ENCODE data around the gene GPC6.

The GPC6 gene

DNA sequence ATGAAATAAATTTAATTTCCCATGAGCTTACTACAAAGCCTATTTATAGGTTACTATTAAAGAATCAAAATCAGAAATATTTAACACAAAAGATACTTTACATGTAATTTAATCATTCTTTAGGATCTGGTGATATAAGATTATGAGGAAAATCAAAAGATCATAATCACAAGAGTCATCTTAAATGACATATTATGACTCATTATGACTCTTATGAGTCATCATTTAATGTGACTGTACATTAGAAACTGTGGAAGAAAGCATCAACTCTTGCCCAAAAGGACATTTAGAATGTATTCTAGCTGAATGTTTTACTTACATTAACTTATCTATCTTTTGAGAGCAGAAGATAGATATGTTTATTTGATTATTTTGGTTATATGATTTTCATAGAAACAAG lies 794.2 kb downstream of the GPC6 start:
- Histone ChIP-seq H3K27ac (ENCODE audit: low read length) (no peak overlapping the region), H3K9ac (ENCODE audit: low read length in 2 of 2) (no peak overlapping the region), H3K4me3 (ENCODE audit: low read length in 2 of 2) (no peak overlapping the region), H3K27me3 (ENCODE audit: control insufficient read depth in 1 of 2, insufficient read depth in 2 of 2, low read length in 2 of 2) (no peaks in the 10 kb centered on the region), H3K9me3 (ENCODE audit: control insufficient read depth in 2 of 2, low read length in 2 of 2) (no peaks in the 10 kb centered on the region), H3K36me3 (ENCODE audit: control insufficient read depth in 2 of 2, insufficient read depth in 2 of 2, low read length in 2 of 2) (no peaks in the 10 kb centered on the region), H3K4me1 (ENCODE audit: control insufficient read depth, insufficient read depth, low read length) (no peaks in the 10 kb centered on the region)

DNA sequence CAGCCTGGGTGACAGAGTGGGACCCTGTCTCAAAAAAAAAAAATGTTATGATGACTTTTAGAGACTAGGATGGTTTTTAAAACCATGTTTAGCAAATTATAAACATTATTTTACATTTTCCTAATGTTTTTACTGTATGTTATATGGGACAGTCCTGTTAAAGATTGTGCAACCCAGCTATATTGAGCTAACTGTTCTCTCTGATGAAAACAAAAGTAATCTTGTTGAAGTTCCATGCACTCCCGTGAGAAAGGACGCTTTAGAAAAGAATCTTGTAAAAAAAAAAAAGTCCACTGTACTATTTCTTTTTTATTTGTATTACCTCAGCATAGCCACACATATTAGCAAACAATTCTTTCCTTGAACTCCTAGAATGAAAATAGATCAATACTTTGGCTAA lies 801.6 kb downstream of the GPC6 start:
- Histone ChIP-seq H3K4me3 (ENCODE audit: low read length in 2 of 2) (no peak overlapping the region), H3K4me1 (ENCODE audit: control insufficient read depth, insufficient read depth, low read length) (no peaks in the 10 kb centered on the region), H3K36me3 (ENCODE audit: control insufficient read depth in 2 of 2, insufficient read depth in 2 of 2, low read length in 2 of 2) (no peaks in the 10 kb centered on the region), H3K27ac (ENCODE audit: low read length) (no peak overlapping the region), H3K27me3 (ENCODE audit: control insufficient read depth in 1 of 2, insufficient read depth in 2 of 2, low read length in 2 of 2) (no peaks in the 10 kb centered on the region), H3K9ac (ENCODE audit: low read length in 2 of 2) (no peak overlapping the region), H3K9me3 (ENCODE audit: control insufficient read depth in 2 of 2, low read length in 2 of 2) (no peaks in the 10 kb centered on the region)

DNA sequence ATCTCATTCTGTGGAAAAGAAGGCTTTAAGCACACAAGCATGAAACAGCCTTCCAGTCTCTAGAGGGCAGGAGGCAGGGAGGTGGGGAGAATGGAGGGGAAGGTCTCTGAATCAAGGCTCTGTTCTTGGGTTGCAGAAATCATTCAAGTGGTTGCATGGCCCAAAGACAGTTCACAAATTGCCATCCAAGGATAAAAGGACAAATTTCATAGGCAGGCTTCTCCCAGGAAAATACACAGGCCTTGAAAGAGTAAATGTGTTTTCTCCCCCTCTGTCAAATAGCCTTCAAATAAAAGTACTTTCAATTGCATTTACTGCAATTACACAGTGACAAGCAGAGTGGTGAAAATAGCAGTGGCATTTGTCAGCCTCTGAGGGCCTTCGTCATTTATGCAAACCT lies 802.0 kb downstream of the GPC6 start:
- no peak overlapping the region for H3K9ac ChIP-seq (ENCODE audit: low read length in 2 of 2)

DNA sequence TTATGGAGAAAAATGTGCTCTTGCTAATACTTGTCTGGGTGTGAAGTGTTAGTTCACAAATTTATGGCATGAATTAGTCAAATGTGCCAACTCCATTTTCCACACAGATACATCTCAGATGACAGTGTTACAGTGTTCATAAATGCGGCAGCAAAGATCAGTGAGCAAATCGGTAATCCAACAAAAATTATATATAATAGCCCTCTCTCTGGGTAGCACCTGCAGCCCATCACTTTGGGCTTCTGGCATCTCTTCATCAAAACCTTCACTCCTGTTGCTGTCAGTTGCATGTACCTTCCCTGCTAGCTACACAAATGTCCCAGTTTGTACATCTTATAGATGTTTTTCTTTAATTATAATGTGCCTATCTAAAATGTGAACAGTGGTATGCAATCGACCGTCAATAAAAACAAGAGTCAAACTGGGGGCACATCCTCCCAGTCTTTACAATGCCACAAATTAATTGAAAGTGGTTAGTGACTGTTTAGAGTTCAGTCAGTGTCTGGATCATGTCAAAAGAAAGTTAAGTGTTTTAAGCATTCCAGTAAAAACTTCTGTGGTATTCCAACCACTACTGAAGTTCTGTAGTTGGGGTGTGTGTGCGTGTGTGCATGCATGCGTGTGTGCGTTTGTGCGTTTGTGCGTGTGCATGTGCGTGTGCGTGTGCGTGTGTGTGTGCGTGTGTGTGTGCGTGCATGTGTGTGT lies 804.0 kb downstream of the GPC6 start:
- H3K27me3 ChIP-seq (ENCODE audit: control insufficient read depth in 1 of 2, insufficient read depth in 2 of 2, low read length in 2 of 2), result no peaks in the 10 kb centered on the region
- H3K36me3 ChIP-seq (ENCODE audit: control insufficient read depth in 2 of 2, insufficient read depth in 2 of 2, low read length in 2 of 2), result no peaks in the 10 kb centered on the region
- H3K4me1 ChIP-seq (ENCODE audit: control insufficient read depth, insufficient read depth, low read length), result no peaks in the 10 kb centered on the region
- no peak overlapping the region for H3K9ac ChIP-seq (ENCODE audit: low read length in 2 of 2)
- H3K9me3 ChIP-seq (ENCODE audit: control insufficient read depth in 2 of 2, low read length in 2 of 2), result no peaks in the 10 kb centered on the region
- H3K4me3 ChIP-seq (ENCODE audit: low read length in 2 of 2), result no peak overlapping the region
- no peak overlapping the region for H3K27ac ChIP-seq (ENCODE audit: low read length)

More for the DNA sequence above, 802.0 kb downstream of the GPC6 start:
- no peaks in the 10 kb centered on the region for H3K4me1 ChIP-seq (ENCODE audit: control insufficient read depth, insufficient read depth, low read length)
- H3K4me3 ChIP-seq (ENCODE audit: low read length in 2 of 2), result no peak overlapping the region
- H3K27me3 ChIP-seq (ENCODE audit: control insufficient read depth in 1 of 2, insufficient read depth in 2 of 2, low read length in 2 of 2), result no peaks in the 10 kb centered on the region
- no peaks in the 10 kb centered on the region for H3K36me3 ChIP-seq (ENCODE audit: control insufficient read depth in 2 of 2, insufficient read depth in 2 of 2, low read length in 2 of 2)
- no peaks in the 10 kb centered on the region for H3K9me3 ChIP-seq (ENCODE audit: control insufficient read depth in 2 of 2, low read length in 2 of 2)
- no peak overlapping the region for H3K27ac ChIP-seq (ENCODE audit: low read length)

DNA sequence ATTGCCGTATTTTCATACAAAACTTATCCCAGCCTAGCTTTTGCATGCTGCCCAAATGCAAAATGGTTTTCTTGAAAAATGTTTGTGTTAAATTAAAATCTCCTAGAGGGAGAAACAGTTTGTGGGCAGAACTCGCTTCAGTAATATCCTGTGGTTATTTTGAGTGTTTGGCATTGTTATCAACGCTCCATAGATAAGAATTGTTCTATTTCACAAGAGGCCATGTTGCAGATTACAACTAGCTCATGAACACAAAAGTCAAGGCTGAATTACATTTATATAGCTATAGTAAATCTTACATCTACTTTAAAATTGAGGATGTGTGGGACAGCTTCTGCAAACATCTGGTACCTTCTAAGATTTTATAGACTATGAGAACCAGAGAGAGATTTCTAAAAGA lies 805.0 kb downstream of the GPC6 start:
- Histone ChIP-seq H3K4me1 (ENCODE audit: control insufficient read depth, insufficient read depth, low read length) (no peaks in the 10 kb centered on the region), H3K27me3 (ENCODE audit: control insufficient read depth in 1 of 2, insufficient read depth in 2 of 2, low read length in 2 of 2) (no peaks in the 10 kb centered on the region), H3K9ac (ENCODE audit: low read length in 2 of 2) (no peak overlapping the region), H3K9me3 (ENCODE audit: control insufficient read depth in 2 of 2, low read length in 2 of 2) (no peaks in the 10 kb centered on the region), H3K4me3 (ENCODE audit: low read length in 2 of 2) (no peak overlapping the region), H3K27ac (ENCODE audit: low read length) (no peak overlapping the region), H3K36me3 (ENCODE audit: control insufficient read depth in 2 of 2, insufficient read depth in 2 of 2, low read length in 2 of 2) (no peaks in the 10 kb centered on the region)

DNA sequence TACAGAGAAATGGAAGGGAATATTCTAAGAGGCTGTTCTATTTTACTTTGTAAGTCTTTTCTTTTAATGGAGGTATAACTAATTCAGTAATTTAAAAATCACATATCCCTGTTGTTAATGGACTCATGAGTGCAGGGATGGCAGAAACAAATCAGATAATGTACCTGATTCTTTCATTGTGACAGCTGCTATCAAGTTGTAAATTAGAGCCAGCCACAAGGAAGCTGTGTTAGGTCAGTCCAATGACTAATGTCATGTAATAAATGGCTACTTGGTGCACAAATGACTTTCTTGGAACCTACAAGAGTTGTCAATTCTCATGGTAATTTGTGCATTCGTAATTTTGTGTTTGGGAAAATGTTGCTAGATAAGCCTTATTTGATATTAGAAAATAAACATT lies 806.5 kb downstream of the GPC6 start:
- Histone ChIP-seq H3K4me3 (ENCODE audit: low read length in 2 of 2) (no peak overlapping the region), H3K9ac (ENCODE audit: low read length in 2 of 2) (no peak overlapping the region), H3K36me3 (ENCODE audit: control insufficient read depth in 2 of 2, insufficient read depth in 2 of 2, low read length in 2 of 2) (no peaks in the 10 kb centered on the region), H3K27ac (ENCODE audit: low read length) (no peak overlapping the region), H3K4me1 (ENCODE audit: control insufficient read depth, insufficient read depth, low read length) (no peaks in the 10 kb centered on the region), H3K27me3 (ENCODE audit: control insufficient read depth in 1 of 2, insufficient read depth in 2 of 2, low read length in 2 of 2) (no peaks in the 10 kb centered on the region), H3K9me3 (ENCODE audit: control insufficient read depth in 2 of 2, low read length in 2 of 2) (no peaks in the 10 kb centered on the region)

DNA sequence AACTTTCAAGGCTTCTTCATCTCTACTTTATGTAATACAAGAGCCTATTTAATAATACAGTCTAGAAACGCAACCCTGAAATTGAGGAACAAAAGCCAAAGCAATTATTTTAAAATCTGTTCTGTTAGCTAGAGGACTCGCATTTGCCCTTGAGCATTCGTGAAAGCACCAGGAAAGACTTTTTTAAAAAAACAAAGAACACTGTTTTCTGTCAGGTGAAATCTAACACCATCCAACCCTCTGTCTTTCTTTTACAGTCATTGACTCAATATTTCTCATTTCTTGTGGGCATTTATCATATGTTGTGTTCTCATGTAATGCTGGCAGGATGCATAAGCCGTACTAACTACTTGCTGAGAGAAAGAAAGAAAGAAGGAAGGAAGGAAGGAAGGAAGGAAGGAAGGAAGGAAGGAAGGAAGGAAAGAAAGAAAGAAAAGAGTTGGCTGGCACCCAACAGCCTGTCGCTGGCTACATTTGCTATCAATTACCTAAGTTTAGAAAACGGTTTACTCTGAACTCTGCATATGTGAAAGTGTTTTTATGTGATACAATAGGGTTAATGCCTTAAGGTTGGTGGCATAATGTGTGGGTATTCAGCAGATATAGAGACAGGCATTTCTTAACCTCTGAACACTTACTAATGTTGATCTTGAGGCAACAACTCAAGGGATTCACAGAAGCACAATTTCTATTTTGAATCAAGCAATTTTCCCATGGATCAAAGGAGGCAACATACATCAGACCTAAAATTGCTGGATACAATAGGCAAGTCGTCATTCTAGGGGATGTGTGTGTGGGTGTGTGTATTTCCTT lies 807.4 kb downstream of the GPC6 start:
- no peak overlapping the region for H3K9ac ChIP-seq (ENCODE audit: low read length in 2 of 2)
- H3K36me3 ChIP-seq (ENCODE audit: control insufficient read depth in 2 of 2, insufficient read depth in 2 of 2, low read length in 2 of 2), result no peaks in the 10 kb centered on the region
- no peaks in the 10 kb centered on the region for H3K9me3 ChIP-seq (ENCODE audit: control insufficient read depth in 2 of 2, low read length in 2 of 2)
- no peaks in the 10 kb centered on the region for H3K4me1 ChIP-seq (ENCODE audit: control insufficient read depth, insufficient read depth, low read length)
- no peak overlapping the region for H3K27ac ChIP-seq (ENCODE audit: low read length)
- no peaks in the 10 kb centered on the region for H3K27me3 ChIP-seq (ENCODE audit: control insufficient read depth in 1 of 2, insufficient read depth in 2 of 2, low read length in 2 of 2)
- no peak overlapping the region for H3K4me3 ChIP-seq (ENCODE audit: low read length in 2 of 2)

DNA sequence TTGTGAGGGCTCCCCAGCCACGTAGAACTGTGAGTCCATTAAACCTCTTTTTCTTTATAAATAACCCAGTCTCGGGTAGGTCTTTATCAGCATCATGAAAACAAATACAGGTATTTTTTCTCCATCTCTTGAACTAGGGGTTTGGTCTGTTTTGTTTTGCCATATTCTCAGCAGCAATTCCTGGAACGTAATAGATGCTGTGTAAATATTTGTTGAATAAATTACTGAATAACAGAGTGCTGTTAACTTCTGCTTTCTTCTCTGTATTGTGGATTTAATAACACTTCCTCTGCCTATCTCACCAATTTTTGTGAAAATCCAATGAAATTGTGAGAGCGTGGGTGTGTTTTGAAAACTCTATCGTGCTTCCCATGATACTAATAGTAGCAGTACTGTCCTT lies 823.4 kb downstream of the GPC6 start:
- Histone ChIP-seq H3K36me3 (ENCODE audit: control insufficient read depth in 2 of 2, insufficient read depth in 2 of 2, low read length in 2 of 2) (no peaks in the 10 kb centered on the region), H3K4me1 (ENCODE audit: control insufficient read depth, insufficient read depth, low read length) (no peaks in the 10 kb centered on the region)

DNA sequence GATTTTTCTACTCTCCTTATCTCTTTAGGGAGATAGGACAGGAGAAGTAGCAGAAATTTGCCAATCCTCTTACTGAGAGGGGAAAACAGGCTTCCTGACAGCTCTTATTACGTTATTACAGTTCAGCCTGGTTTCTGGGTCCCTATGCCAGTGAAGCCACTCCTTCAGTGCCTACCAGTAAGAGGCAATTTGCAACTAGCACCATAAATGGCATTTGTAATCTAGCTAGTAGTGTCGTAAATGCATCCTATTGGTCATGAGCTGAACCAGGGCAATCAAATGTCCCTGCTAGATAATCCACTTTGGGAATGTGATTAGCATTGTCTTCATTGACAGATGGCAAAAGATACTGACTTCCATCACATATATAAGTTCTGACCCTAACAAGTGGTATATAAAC lies 824.1 kb downstream of the GPC6 start:
- H3K27ac ChIP-seq (ENCODE audit: low read length), result no peak overlapping the region
- H3K27me3 ChIP-seq (ENCODE audit: control insufficient read depth in 1 of 2, insufficient read depth in 2 of 2, low read length in 2 of 2), result no peaks in the 10 kb centered on the region
- H3K36me3 ChIP-seq (ENCODE audit: control insufficient read depth in 2 of 2, insufficient read depth in 2 of 2, low read length in 2 of 2), result no peaks in the 10 kb centered on the region
- no peaks in the 10 kb centered on the region for H3K4me1 ChIP-seq (ENCODE audit: control insufficient read depth, insufficient read depth, low read length)
- no peaks in the 10 kb centered on the region for H3K9me3 ChIP-seq (ENCODE audit: control insufficient read depth in 2 of 2, low read length in 2 of 2)
- no peak overlapping the region for H3K9ac ChIP-seq (ENCODE audit: low read length in 2 of 2)
- H3K4me3 ChIP-seq (ENCODE audit: low read length in 2 of 2), result no peak overlapping the region

More for the DNA sequence above, 823.4 kb downstream of the GPC6 start:
- Histone ChIP-seq H3K27ac (ENCODE audit: low read length) (no peak overlapping the region), H3K9ac (ENCODE audit: low read length in 2 of 2) (no peak overlapping the region), H3K9me3 (ENCODE audit: control insufficient read depth in 2 of 2, low read length in 2 of 2) (no peaks in the 10 kb centered on the region), H3K27me3 (ENCODE audit: control insufficient read depth in 1 of 2, insufficient read depth in 2 of 2, low read length in 2 of 2) (no peaks in the 10 kb centered on the region), H3K4me3 (ENCODE audit: low read length in 2 of 2) (no peak overlapping the region)

DNA sequence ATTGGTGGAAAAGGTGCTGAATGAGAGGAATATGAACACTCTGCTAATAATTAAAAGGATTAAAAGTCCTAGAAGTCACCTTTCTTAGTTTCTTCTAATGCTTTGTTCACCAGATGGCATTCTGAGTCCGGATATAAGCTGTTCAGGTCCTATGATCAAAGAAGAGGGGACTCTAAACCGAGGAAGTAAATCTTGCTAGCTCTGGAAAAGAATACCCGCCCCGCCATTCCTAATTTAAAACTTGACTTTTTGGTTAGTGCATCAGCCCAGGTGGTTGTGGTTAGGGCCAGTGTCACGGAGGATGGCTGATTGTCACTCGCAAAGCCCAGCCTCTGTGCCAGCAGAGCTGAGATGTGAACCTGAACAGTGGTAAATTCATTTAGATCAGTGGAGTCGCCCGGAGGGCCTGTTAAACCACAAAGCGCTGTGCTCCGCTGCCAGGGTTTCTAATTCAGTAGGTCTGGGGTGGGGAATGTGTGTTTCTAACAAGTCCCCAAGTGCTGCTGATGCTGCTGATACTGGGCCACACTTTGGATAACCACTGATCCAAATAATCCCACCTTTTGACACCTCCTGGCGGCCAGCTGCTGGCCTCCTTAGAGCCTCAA lies 827.5 kb downstream of the GPC6 start:
- no peak overlapping the region for H3K9ac ChIP-seq (ENCODE audit: low read length in 2 of 2)
- H3K36me3 ChIP-seq (ENCODE audit: control insufficient read depth in 2 of 2, insufficient read depth in 2 of 2, low read length in 2 of 2), result no peaks in the 10 kb centered on the region
- H3K4me3 ChIP-seq (ENCODE audit: low read length in 2 of 2), result no peak overlapping the region
- no peak overlapping the region for H3K27ac ChIP-seq (ENCODE audit: low read length)
- H3K4me1 ChIP-seq (ENCODE audit: control insufficient read depth, insufficient read depth, low read length), result no peaks in the 10 kb centered on the region
- no peaks in the 10 kb centered on the region for H3K27me3 ChIP-seq (ENCODE audit: control insufficient read depth in 1 of 2, insufficient read depth in 2 of 2, low read length in 2 of 2)
- no peaks in the 10 kb centered on the region for H3K9me3 ChIP-seq (ENCODE audit: control insufficient read depth in 2 of 2, low read length in 2 of 2)
